H1 (cell line): ENCODE data around the gene HBEGF. TPM values are rescaled to one million over a fixed set of nuclear protein-coding genes. Genes with fewer than 3 reads are reported as not detected.

Experiments used
- KDM5A ChIP-seq: fragments of 200-600 bp; IDR thresholded peaks from 2 replicates; pipeline ENCODE4 v1.7.1; 2012; ENCODE audit warnings: mild to moderate bottlenecking, low read length, inconsistent platforms, mixed read lengths
- RXRA ChIP-seq: IDR thresholded peaks from 2 replicates; pipeline ENCODE4 v1.6.1; 2011; ENCODE audit warnings: low read depth, mild to moderate bottlenecking, low read length, moderate library complexity; ENCODE audit not compliant: insufficient read depth
- SIN3A ChIP-seq, 2 experiments: IDR thresholded peaks in 1 of 2; conservative IDR thresholded peaks in 1 of 2; 2 replicates each; pipeline ENCODE4 v1.6.1; 2011 to 2012; ENCODE audit warnings: low read length in 2 of 2, improper control_type of control experiment in 1 of 2, low read depth in 1 of 2, mild to moderate bottlenecking in 1 of 2
- polyA plus RNA-seq, 7 experiments: library from polyadenylated mRNA; depleted of rRNA in 3 of 7; stranded (reverse) in 5 of 7; unstranded in 2 of 7; fragments of >200 nt in 5 of 7; fragments of 200-250 nt in 2 of 7; gene quantifications; 1 replicate in 5 of 7; 2 replicates in 1 of 7; 4 replicates in 1 of 7; pipeline versions ENCODE4 v1.2.1 to v1.2.3, GENCODE V29; 2011 to 2013; ENCODE audit warnings: missing spikeins in 2 of 7, mixed read lengths in 2 of 7
- total RNA-seq: library from RNA; stranded (reverse); fragmentation: NEBNext Ultra II Directional; extraction: Animal tissue kit (Norgen Biotek cat#: 25700); gene quantifications from 2 replicates; pipeline ENCODE4 v1.2.1, GENCODE V29; 2021

HBEGF gene
- total and polyA plus RNA-seq, 2 of the 8 experiments (the other 6 are each of a cell fraction or from before 2014, with no cell fraction given): 2.4 to 2.5 TPM

GRCh38 chr5:140297283-140297682, 49.1 kb downstream of the HBEGF start (continued):
- TF ChIP-seq KDM5A: no peak
- no peak for TF ChIP-seq SIN3A (conservative IDR thresholded peaks at IDR 0.05 in 1 of 2, IDR thresholded peaks at IDR 0.05 in 1 of 2; ENCODE audit: low read depth in 1 of 2, low read length in 2 of 2)
- no peak for TF ChIP-seq RXRA
- TF ChIP-seq, all 59 proteins: peak for 0
